B cell (primary cell): ENCODE measurements around the gene PSMG3.

Experiments used
- EZH2 ChIP-seq: IDR thresholded peaks from 2 replicates; pipeline ENCODE4 v1.6.1; 2012; ENCODE audit warnings: borderline replicate concordance, low read depth, mild to moderate bottlenecking, moderate library complexity, low read length; ENCODE audit not compliant: insufficient read depth, poor library complexity, severe bottlenecking
- TF ChIP-seq, protein P1 (sequence below): fragments of 200-600 bp; IDR thresholded peaks from one replicate; pipeline ENCODE4 v1.8.0; 2022; ENCODE audit warnings: antibody characterized with exemption, mild to moderate bottlenecking

DNA sequence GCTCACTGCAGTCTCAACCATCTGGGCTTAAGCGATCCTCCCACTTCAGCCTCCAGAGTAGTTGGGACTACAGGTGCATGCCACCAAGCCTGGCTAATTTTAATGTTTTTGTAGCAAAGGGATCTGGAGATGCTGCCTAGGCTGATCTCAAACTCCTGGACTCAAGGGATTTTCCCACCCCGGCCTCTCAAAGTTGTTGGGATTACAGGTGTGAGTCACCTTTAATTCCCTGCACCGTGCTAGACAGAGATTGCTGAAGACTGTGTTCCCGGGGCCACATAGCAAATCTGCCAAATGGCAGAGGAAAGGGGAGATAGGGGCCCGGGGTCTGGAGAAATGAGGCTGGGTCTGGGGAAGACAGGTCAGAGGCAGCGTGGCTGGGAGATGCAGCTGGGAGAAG lies 20.6 kb upstream of the PSMG3 start:
- TF ChIP-seq, protein P1, sequence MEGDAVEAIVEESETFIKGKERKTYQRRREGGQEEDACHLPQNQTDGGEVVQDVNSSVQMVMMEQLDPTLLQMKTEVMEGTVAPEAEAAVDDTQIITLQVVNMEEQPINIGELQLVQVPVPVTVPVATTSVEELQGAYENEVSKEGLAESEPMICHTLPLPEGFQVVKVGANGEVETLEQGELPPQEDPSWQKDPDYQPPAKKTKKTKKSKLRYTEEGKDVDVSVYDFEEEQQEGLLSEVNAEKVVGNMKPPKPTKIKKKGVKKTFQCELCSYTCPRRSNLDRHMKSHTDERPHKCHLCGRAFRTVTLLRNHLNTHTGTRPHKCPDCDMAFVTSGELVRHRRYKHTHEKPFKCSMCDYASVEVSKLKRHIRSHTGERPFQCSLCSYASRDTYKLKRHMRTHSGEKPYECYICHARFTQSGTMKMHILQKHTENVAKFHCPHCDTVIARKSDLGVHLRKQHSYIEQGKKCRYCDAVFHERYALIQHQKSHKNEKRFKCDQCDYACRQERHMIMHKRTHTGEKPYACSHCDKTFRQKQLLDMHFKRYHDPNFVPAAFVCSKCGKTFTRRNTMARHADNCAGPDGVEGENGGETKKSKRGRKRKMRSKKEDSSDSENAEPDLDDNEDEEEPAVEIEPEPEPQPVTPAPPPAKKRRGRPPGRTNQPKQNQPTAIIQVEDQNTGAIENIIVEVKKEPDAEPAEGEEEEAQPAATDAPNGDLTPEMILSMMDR, result no peak
- TF ChIP-seq EZH2, result no peak
